ENCODE measurements around the gene GLI3.

The GLI3 gene

DNA sequence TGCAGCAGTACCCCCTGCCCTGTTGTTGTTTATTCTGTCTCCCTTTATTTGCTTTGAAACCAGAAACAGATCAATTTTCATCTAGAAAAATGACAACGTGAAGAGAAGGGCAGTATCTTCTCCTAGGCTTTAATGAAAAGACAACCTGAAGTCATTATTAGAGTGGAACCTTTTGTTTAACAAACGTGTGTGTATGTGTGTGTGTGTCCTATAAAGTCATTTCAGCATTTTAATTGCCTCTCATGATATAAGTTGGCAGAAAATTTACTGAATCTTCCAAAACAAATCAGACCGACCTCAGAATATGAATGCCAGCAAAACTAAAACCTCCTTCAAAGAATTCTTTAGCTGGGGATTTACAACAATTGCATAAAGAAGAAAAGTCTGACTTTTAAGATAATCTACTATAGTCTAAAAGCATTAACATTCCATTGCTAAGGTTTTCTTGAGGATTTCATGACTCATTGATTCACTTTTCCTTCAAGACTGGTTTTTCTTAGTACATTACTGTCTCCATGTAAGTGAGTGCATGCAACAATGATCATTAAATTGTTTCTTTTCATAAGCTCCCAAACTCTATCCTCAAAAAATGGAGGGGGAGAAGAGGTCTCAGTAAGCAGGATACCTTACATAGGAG, 3.2 kb downstream of the GLI3 start:
- Histone ChIP-seq H3K23ac (ENCODE audit: low read length) (no peak overlapping the region), H3K9ac (ENCODE audit: low read length) (no peak overlapping the region), H3K4me3 (ENCODE audit: low read depth, low read length) (no peak overlapping the region), H2BK12ac (ENCODE audit: low read length) (no peak overlapping the region), H3K18ac (ENCODE audit: low read length) (no peak overlapping the region), H3K4me2 (ENCODE audit: low read length) (no peak overlapping the region), H4K8ac (ENCODE audit: low read depth, low read length) (no peak overlapping the region), H2BK5ac (ENCODE audit: low read depth, low read length, poor library complexity) (no peak overlapping the region), H3K36me3 (ENCODE audit: control insufficient read depth in 1 of 2, insufficient read depth in 2 of 2, low read length in 2 of 2) (no peaks in the 10 kb centered on the region), H4K12ac (ENCODE audit: low read depth, low read length) (no peak overlapping the region), H3K27ac (ENCODE audit: low read depth, low read length) (peak overlapping the region; percentile 49), H3K4me1 (ENCODE audit: control insufficient read depth in 1 of 2, insufficient read depth in 2 of 2, low read length in 2 of 2) (peaks cover 4 to 5% of the 10 kb centered on the region in 2 experiments), H3K14ac (ENCODE audit: low read length) (no peak overlapping the region), H2BK120ac (ENCODE audit: insufficient read depth, low read length, poor library complexity) (no peak overlapping the region), H2AFZ (ENCODE audit: insufficient read depth, low read length, poor library complexity) (no peak overlapping the region), H2AK5ac (ENCODE audit: low read length) (no peak overlapping the region), H4K91ac (ENCODE audit: low read depth, low read length) (no peak overlapping the region), H3K9me3 (ENCODE audit: insufficient read depth, low read depth, low read length) (no peaks in the 10 kb centered on the region), H3K79me2 (ENCODE audit: control insufficient read depth, insufficient read depth, low read length, poor library complexity) (peaks cover 10% of the 10 kb centered on the region), H3K27me3 (ENCODE audit: insufficient read depth, low read length) (no peaks in the 10 kb centered on the region), H3K79me1 (ENCODE audit: low read length) (peaks cover 16% of the 10 kb centered on the region), H3K4ac (ENCODE audit: low read depth, low read length) (no peak overlapping the region)
- WGBS (ENCODE audit: extremely low coverage, insufficient coverage, insufficient read length) = no CpG with 5 or more reads among the region's 3 CpGs
- peak in 1 of 2 donors; percentile 57 for DNase-seq

DNA sequence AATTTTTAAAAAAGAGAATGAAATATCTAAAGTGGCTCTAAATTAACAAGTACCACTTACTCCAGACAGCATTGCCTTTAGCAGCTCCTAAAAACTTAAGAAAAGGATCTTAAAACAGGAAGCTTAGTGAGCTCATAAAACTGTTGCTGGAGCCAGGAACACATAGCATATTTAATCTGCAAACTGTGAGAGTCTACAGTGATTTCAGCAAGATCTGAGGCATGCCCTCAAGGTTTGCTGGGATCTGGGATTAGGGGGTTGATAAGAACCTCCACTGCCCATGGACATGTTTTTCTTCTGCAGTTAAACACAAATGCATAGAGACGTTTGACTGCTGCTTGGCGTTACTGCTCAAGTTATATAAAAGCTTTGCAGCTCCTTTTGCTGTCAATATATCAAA, 3.8 kb downstream of the GLI3 start:
- H3K4me1 ChIP-seq (ENCODE audit: control insufficient read depth in 1 of 2, insufficient read depth in 2 of 2, low read length in 2 of 2) = peaks cover 8 to 10% of the 10 kb centered on the region in 2 experiments
- no CpG with 5 or more reads among the region's 2 CpGs for WGBS (ENCODE audit: extremely low coverage, insufficient coverage, insufficient read length)
- H2AFZ ChIP-seq (ENCODE audit: insufficient read depth, low read length, poor library complexity) = no peak overlapping the region

DNA sequence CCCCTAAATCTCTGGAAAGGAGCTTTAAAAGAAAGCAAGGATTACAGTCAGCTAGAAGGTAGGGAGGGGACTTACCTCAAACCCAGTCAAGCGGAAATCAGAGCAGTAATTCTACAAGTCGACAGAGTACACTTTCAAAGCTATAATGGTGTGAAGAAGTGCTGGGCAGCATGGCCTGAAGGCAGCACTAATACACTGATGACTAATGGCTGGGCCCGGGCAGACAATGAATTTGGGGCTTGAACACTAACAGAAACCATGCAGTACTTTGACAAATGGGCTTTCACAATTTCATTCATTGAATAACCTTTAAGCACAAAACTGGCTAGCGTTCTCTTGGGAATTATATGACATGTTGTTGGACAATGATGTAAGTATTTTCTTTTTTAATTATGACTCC, 4.7 kb downstream of the GLI3 start:
- Histone ChIP-seq H3K14ac (ENCODE audit: low read length) (no peak overlapping the region), H4K91ac (ENCODE audit: low read depth, low read length) (no peak overlapping the region), H3K9me3 (ENCODE audit: insufficient read depth, low read depth, low read length) (no peaks in the 10 kb centered on the region), H3K27me3 (ENCODE audit: insufficient read depth, low read length) (no peaks in the 10 kb centered on the region), H2AK5ac (ENCODE audit: low read length) (no peak overlapping the region), H4K12ac (ENCODE audit: low read depth, low read length) (no peak overlapping the region), H2BK12ac (ENCODE audit: low read length) (no peak overlapping the region), H3K4me3 (ENCODE audit: low read depth, low read length) (no peak overlapping the region), H3K79me2 (ENCODE audit: control insufficient read depth, insufficient read depth, low read length, poor library complexity) (peaks cover 8% of the 10 kb centered on the region), H4K8ac (ENCODE audit: low read depth, low read length) (no peak overlapping the region), H3K18ac (ENCODE audit: low read length) (no peak overlapping the region), H2BK5ac (ENCODE audit: low read depth, low read length, poor library complexity) (no peak overlapping the region), H3K4ac (ENCODE audit: low read depth, low read length) (no peak overlapping the region), H3K23ac (ENCODE audit: low read length) (no peak overlapping the region), H3K9ac (ENCODE audit: low read length) (no peak overlapping the region), H2BK120ac (ENCODE audit: insufficient read depth, low read length, poor library complexity) (no peak overlapping the region), H2AFZ (ENCODE audit: insufficient read depth, low read length, poor library complexity) (no peak overlapping the region), H3K36me3 (ENCODE audit: control insufficient read depth in 1 of 2, insufficient read depth in 2 of 2, low read length in 2 of 2) (no peaks in the 10 kb centered on the region), H3K27ac (ENCODE audit: low read depth, low read length) (peak overlapping the region; percentile 66), H3K4me2 (ENCODE audit: low read length) (peak overlapping the region; percentile 43), H3K79me1 (ENCODE audit: low read length) (peaks cover 16% of the 10 kb centered on the region), H3K4me1 (ENCODE audit: control insufficient read depth in 1 of 2, insufficient read depth in 2 of 2, low read length in 2 of 2) (peaks cover 11 to 18% of the 10 kb centered on the region in 2 experiments)
- no CpG with 5 or more reads among the region's 4 CpGs for WGBS (ENCODE audit: extremely low coverage, insufficient coverage, insufficient read length)
- peak; percentile 56 to 62 for DNase-seq

More for the DNA sequence above, 3.8 kb downstream of the GLI3 start:
- no peak for DNase-seq
- Histone ChIP-seq H4K91ac (ENCODE audit: low read depth, low read length) (no peak overlapping the region), H3K9ac (ENCODE audit: low read length) (no peak overlapping the region), H3K23ac (ENCODE audit: low read length) (no peak overlapping the region), H3K9me3 (ENCODE audit: insufficient read depth, low read depth, low read length) (no peaks in the 10 kb centered on the region), H3K27ac (ENCODE audit: low read depth, low read length) (peak overlapping the region; percentile 49), H3K36me3 (ENCODE audit: control insufficient read depth in 1 of 2, insufficient read depth in 2 of 2, low read length in 2 of 2) (no peaks in the 10 kb centered on the region), H2BK12ac (ENCODE audit: low read length) (no peak overlapping the region), H3K79me1 (ENCODE audit: low read length) (peaks cover 17% of the 10 kb centered on the region), H4K12ac (ENCODE audit: low read depth, low read length) (no peak overlapping the region), H3K4me2 (ENCODE audit: low read length) (no peak overlapping the region), H2AK5ac (ENCODE audit: low read length) (no peak overlapping the region), H3K18ac (ENCODE audit: low read length) (no peak overlapping the region), H3K4me3 (ENCODE audit: low read depth, low read length) (no peak overlapping the region), H3K14ac (ENCODE audit: low read length) (no peak overlapping the region), H2BK5ac (ENCODE audit: low read depth, low read length, poor library complexity) (no peak overlapping the region), H4K8ac (ENCODE audit: low read depth, low read length) (no peak overlapping the region), H3K27me3 (ENCODE audit: insufficient read depth, low read length) (no peaks in the 10 kb centered on the region), H3K79me2 (ENCODE audit: control insufficient read depth, insufficient read depth, low read length, poor library complexity) (peaks cover 10% of the 10 kb centered on the region), H3K4ac (ENCODE audit: low read depth, low read length) (no peak overlapping the region), H2BK120ac (ENCODE audit: insufficient read depth, low read length, poor library complexity) (no peak overlapping the region)

DNA sequence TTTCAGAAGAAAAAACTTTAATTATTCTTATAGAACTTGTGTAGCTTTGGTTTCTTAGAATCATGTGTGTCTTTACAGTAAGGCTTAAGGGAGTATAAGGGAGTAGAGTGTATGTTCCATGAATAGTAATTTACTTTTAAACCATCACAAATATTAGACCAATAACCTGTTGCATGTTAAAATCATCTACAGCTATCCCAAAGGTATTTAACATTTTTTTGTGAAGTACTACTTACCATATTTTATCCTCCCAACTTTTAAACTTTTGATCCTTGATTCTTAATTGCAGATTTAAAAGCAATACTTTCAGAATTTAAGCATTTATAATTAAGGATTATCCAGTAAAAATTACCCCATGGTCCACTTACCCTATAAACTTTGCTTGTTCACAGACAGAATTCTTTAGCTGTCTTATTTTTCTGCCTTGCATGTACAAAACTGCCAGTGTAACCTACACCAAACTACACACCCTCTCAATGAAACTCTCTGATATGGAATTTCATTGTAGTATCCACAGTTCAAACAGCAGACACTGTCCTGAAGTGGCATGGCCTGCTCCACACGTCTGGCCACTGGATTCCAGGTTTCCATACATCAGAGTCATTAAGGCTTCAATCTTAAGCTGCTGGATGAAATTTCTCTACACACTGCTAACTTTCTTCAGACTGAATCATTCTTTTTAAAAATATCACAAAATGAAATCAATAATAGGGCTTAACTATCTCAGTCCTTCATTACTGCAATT, 5.8 kb downstream of the GLI3 start:
- no peak overlapping the region for H2BK120ac ChIP-seq (ENCODE audit: insufficient read depth, low read length, poor library complexity)
- H2AK5ac ChIP-seq (ENCODE audit: low read length) = no peak overlapping the region
- no peak overlapping the region for H3K14ac ChIP-seq (ENCODE audit: low read length)
- no peaks in the 10 kb centered on the region for H3K36me3 ChIP-seq (ENCODE audit: control insufficient read depth in 1 of 2, insufficient read depth in 2 of 2, low read length in 2 of 2)
- peaks cover 9% of the 10 kb centered on the region for H3K79me1 ChIP-seq (ENCODE audit: low read length)
- no peaks in the 10 kb centered on the region for H3K9me3 ChIP-seq (ENCODE audit: insufficient read depth, low read depth, low read length)
- H3K4me3 ChIP-seq (ENCODE audit: low read depth, low read length) = no peak overlapping the region
- no peak overlapping the region for H4K8ac ChIP-seq (ENCODE audit: low read depth, low read length)
- H2AFZ ChIP-seq (ENCODE audit: insufficient read depth, low read length, poor library complexity) = no peak overlapping the region
- H3K23ac ChIP-seq (ENCODE audit: low read length) = no peak overlapping the region
- no peak overlapping the region for H3K18ac ChIP-seq (ENCODE audit: low read length)
- H4K91ac ChIP-seq (ENCODE audit: low read depth, low read length) = no peak overlapping the region
- H3K27ac ChIP-seq (ENCODE audit: low read depth, low read length) = no peak overlapping the region
- DNase-seq = no peak
- H3K4ac ChIP-seq (ENCODE audit: low read depth, low read length) = no peak overlapping the region
- H3K4me1 ChIP-seq (ENCODE audit: control insufficient read depth in 1 of 2, insufficient read depth in 2 of 2, low read length in 2 of 2) = peaks cover 11 to 18% of the 10 kb centered on the region in 2 experiments
- peak overlapping the region; percentile 42 for H3K4me2 ChIP-seq (ENCODE audit: low read length)
- no peak overlapping the region for H2BK5ac ChIP-seq (ENCODE audit: low read depth, low read length, poor library complexity)
- H3K27me3 ChIP-seq (ENCODE audit: insufficient read depth, low read length) = no peaks in the 10 kb centered on the region
- no CpG with 5 or more reads among the region's 1 CpG for WGBS (ENCODE audit: extremely low coverage, insufficient coverage, insufficient read length)
- H3K9ac ChIP-seq (ENCODE audit: low read length) = no peak overlapping the region
- no peak overlapping the region for H2BK12ac ChIP-seq (ENCODE audit: low read length)
- peaks cover 1% of the 10 kb centered on the region for H3K79me2 ChIP-seq (ENCODE audit: control insufficient read depth, insufficient read depth, low read length, poor library complexity)
- H4K12ac ChIP-seq (ENCODE audit: low read depth, low read length) = no peak overlapping the region
